Stomach smooth muscle (tissue), 2 donors: ENCODE measurements around the gene CLASRP.

Experiments
- H3K27ac ChIP-seq: one replicate; pipeline ENCODE4 v1.7.0; 2013; ENCODE audit warnings: mild to moderate bottlenecking, low read length, inconsistent platforms
- H3K27me3 ChIP-seq, 2 donors: one replicate each; pipeline ENCODE4 v1.7.0; 2013; ENCODE audit warnings: low read length in 2 of 2; ENCODE audit not compliant: insufficient read depth in 2 of 2, control insufficient read depth in 1 of 2
- H3K36me3 ChIP-seq, 2 donors: one replicate each; pipeline ENCODE4 v1.7.0; 2013; ENCODE audit warnings: low read length in 2 of 2; ENCODE audit not compliant: control insufficient read depth in 2 of 2, insufficient read depth in 2 of 2
- H3K4me1 ChIP-seq: one replicate; pipeline ENCODE4 v1.7.0; 2013; ENCODE audit warnings: low read length; ENCODE audit not compliant: control insufficient read depth, insufficient read depth
- H3K4me3 ChIP-seq, 2 donors: one replicate each; pipeline ENCODE4 v1.7.0; 2013; ENCODE audit warnings: low read length in 2 of 2
- H3K9ac ChIP-seq, 2 donors: one replicate each; pipeline ENCODE4 v1.7.0; 2013; ENCODE audit warnings: low read length in 2 of 2, mild to moderate bottlenecking in 1 of 2
- H3K9me3 ChIP-seq, 2 donors: one replicate each; pipeline ENCODE4 v1.7.0; 2013; ENCODE audit warnings: low read length in 2 of 2; ENCODE audit not compliant: control insufficient read depth in 2 of 2
- donor health status: healthy.
- donor health status: Pancreatic carcinoma.

Gene CLASRP

DNA sequence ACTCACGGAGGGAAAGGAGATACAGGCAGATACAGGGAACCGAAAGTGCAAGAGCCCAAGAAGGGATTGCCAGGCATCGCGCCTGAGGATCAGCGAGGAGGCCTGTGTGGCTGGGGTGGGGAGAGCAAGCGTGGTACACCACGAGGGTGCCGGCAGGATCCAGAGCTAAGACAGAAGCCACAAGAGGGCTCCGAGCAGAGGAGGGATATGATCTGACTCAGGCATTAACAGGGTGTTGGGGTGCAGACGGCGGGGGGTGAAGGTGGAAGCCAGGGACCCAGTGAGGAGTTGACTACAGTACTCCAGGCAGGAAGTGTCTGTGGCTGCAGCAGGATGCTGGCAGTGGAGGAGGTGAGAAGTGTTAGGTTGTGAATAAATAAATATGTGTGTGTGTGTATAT lies 48.7 kb downstream of the CLASRP start:
- Histone ChIP-seq H3K9me3 (no peaks in the 10 kb centered on the region), H3K4me1 (peaks cover 8% of the 10 kb centered on the region), H3K27ac (no peak overlapping the region), H3K36me3 (peaks cover 7 to 9% of the 10 kb centered on the region in 2 donors), H3K9ac (no peak overlapping the region), H3K4me3 (no peak overlapping the region), H3K27me3 (no peaks in the 10 kb centered on the region)

DNA sequence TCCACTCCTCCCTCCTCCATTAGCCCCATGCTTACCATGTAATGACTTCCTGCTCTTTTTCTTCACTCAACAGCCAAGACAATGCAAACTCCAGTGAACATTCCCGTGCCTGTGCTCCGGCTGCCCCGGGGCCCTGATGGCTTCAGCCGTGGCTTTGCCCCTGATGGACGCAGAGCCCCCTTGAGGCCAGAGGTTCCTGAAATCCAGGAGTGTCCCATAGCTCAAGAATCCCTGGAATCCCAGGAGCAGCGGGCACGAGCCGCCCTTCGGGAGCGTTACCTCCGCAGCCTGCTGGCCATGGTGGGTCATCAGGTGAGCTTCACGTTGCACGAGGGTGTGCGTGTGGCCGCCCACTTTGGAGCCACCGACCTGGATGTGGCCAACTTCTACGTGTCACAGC lies 51.2 kb downstream of the CLASRP start:
- H3K36me3 ChIP-seq = peaks cover 7 to 8% of the 10 kb centered on the region in 2 donors
- H3K4me3 ChIP-seq = no peak overlapping the region
- H3K9me3 ChIP-seq = no peaks in the 10 kb centered on the region
- no peak overlapping the region for H3K9ac ChIP-seq
- no peak overlapping the region for H3K27ac ChIP-seq
- no peaks in the 10 kb centered on the region for H3K27me3 ChIP-seq
- H3K4me1 ChIP-seq = peaks cover 24% of the 10 kb centered on the region

DNA sequence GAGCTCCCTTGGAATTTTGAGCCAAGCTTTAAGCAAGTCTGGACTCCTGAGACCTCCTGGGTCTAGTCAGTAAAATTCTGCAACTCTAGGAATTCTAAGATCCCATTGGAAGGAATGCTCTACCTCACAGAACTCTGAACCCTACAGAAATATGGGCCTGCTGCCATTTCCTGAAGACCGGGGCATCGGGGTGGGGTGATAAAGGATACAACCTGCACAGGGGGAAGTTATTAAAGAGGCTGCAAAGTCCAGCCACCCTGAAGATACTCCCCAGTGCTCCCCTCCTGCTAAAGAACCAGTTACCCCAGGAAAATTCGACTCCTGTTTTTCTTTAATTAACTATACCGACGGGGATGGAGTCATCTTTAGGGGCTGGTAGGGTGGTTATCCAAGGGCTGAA lies 51.8 kb downstream of the CLASRP start:
- H3K27me3 ChIP-seq = no peaks in the 10 kb centered on the region
- H3K36me3 ChIP-seq = peaks cover 3 to 7% of the 10 kb centered on the region in 2 donors
- no peaks in the 10 kb centered on the region for H3K9me3 ChIP-seq
- H3K4me3 ChIP-seq = peak overlapping the region; percentile 88 to 93
- H3K4me1 ChIP-seq = peaks cover 30% of the 10 kb centered on the region
- H3K9ac ChIP-seq = peak overlapping the region in 1 of 2 donors; percentile 76
- H3K27ac ChIP-seq = peak overlapping the region; percentile 89

DNA sequence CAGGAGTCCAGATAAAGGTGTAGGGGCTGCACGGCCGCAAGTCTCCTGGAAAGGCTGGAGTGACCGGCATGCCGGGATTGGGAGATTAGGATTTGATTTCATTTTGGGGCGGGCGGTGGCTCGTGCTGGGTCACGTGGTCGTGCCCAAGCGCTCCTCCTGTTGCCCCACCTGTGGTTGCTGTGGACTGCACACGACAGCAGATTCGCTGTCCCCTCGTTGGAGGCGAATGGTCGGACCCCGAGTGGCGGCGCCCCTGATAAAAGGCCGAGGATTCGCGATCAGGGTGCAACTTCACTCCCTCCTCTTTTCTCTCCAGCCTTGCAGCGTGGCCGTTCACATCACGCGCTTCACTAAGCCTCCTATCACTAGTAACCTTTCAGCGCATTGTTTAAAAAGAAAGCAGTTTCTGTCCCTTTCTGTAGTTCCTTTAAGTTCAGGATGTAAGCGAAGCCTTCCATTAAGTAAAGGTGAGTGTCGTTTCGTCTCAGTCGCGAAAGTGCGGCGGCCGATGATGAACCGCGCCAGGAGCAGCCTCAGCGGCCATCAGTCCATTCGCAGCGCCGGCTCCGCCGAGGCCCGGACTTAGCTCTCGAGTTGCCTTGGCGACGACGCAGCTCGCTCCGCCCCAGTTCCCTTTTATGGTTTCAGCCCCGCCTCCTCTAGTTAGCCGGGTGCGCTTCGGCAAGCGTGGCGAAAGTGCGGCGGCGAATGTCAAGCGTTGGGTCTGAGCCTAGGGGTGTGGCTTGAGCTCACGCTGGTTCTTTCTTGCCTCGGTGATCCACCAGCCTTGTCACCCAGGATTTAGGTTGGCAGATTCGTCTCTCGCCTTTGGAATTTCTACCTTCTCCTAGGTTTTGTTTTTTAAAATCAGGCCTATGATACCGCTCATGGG lies 52.4 kb downstream of the CLASRP start:
- H3K27me3 ChIP-seq = no peaks in the 10 kb centered on the region
- peak overlapping the region; percentile 88 to 93 for H3K4me3 ChIP-seq
- H3K4me1 ChIP-seq = peaks cover 35% of the 10 kb centered on the region
- peak overlapping the region; percentile 89 for H3K27ac ChIP-seq
- H3K36me3 ChIP-seq = peaks cover 3 to 5% of the 10 kb centered on the region in 2 donors
- H3K9me3 ChIP-seq = no peaks in the 10 kb centered on the region
- peak overlapping the region; percentile 76 to 80 for H3K9ac ChIP-seq

DNA sequence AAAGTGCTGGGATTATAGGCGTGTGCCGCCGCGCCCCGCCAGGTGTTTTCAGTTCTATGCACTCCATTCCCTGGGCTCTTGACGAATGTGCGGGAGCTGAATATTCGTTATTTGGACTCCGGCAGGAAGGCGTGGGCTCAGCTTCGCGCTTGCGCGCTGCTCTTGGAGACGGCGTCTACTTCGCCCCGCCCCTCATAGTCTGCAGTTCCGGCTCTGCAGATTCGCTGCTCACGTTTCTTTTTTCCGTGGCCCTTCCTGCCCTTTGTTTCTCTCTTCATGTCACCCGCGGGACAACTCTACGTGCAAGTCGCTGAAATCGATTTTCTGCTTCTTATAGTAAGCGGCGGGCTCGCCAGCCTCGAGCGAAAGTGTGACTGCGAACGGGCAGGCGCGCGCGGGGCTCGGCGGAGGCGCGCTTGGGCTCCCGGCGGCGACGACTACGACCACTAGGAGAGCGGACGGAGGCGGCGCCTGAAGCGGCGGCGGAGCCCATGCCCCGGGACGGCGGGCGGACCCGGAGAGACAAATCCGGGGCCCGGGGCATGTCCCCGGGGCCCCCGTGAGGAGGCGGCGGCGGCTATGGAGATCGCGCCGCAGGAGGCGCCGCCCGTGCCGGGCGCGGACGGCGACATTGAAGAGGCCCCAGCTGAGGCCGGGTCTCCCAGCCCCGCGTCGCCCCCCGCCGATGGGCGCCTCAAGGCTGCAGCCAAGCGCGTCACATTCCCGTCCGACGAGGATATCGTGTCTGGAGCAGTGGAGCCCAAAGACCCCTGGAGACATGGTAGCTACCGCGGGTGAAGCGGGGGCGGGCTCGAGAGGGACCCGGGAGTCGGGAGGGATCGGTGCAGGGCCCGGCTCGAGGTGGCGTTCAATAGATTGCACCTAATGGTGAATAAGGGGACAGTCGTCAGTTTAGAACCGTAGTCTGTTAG lies 54.2 kb downstream of the CLASRP start, which contains the start of gene PPP1R37:
Gene PPP1R37, plus strand, starts transcription at position 433 of the 932 bp plus-strand sequence. Its CDS starts 147 bp downstream, at position 580.
- Histone ChIP-seq H3K9ac (peak within 1 kb of the TSS; percentile 72 to 92), H3K4me1 (peaks cover 52% of the 10 kb centered on the region), H3K27ac (peak within 1 kb of the TSS; percentile 89)

DNA sequence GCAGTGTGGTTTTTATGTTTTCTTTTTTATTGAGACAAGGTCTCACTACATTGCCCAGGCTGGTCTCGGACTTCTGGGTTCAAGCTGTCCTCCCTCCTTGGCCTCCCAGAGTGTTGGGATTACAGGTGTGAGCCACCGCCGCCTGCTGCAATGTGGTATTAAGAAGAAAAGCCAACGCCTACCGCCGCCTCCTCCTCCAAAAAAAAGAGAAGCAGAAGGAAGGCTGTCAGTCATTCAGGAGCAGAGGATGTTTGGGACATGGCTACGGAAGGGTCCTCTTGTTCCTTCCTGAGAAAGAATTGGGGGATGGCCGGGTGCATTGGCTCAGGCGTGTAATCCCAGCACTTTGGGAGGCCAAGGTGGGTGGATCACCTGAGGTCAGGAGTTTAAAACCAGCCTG lies 55.3 kb downstream of the CLASRP start:
- no peaks in the 10 kb centered on the region for H3K27me3 ChIP-seq
- H3K9me3 ChIP-seq = no peaks in the 10 kb centered on the region
- H3K9ac ChIP-seq = peak overlapping the region; percentile 72 to 92
- H3K4me3 ChIP-seq = peak overlapping the region; percentile 73 to 93
- no peak overlapping the region for H3K27ac ChIP-seq
- H3K4me1 ChIP-seq = peaks cover 63% of the 10 kb centered on the region
- H3K36me3 ChIP-seq = peaks cover 2 to 3% of the 10 kb centered on the region in 2 donors

More for the DNA sequence above, 54.2 kb downstream of the CLASRP start, which contains the start of gene PPP1R37:
- Histone ChIP-seq H3K36me3 (peaks cover 2 to 3% of the 10 kb centered on the region in 2 donors), H3K4me3 (peak within 1 kb of the TSS; percentile 73 to 93), H3K9me3 (no peaks in the 10 kb centered on the region), H3K27me3 (no peaks in the 10 kb centered on the region)

DNA sequence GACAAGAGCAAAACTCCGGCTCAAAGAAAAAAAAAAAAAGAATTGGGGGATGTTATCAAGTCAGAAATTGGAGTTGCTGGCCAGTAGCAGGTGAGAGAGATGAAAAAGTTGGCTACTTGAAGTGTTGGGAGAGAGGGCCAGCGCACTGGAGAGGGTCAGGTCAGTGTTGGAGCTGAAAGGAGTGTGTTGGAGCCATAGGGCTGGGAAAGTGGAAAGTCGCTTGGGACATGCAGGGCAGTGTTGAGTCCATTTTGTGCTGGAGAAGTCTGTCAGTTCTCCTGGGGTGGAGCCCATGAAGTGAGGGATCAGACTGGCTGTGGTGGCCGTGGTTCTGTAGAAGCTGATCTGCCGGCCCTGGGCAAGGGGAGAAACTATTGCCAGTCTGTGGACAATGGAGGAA lies 55.9 kb downstream of the CLASRP start:
- H3K4me1 ChIP-seq = peaks cover 67% of the 10 kb centered on the region
- H3K9me3 ChIP-seq = no peaks in the 10 kb centered on the region
- H3K27ac ChIP-seq = no peak overlapping the region
- no peaks in the 10 kb centered on the region for H3K27me3 ChIP-seq
- peaks cover 2 to 3% of the 10 kb centered on the region in 2 donors for H3K36me3 ChIP-seq
- peak overlapping the region in 1 of 2 donors; percentile 93 for H3K4me3 ChIP-seq
- peak overlapping the region; percentile 51 to 72 for H3K9ac ChIP-seq

DNA sequence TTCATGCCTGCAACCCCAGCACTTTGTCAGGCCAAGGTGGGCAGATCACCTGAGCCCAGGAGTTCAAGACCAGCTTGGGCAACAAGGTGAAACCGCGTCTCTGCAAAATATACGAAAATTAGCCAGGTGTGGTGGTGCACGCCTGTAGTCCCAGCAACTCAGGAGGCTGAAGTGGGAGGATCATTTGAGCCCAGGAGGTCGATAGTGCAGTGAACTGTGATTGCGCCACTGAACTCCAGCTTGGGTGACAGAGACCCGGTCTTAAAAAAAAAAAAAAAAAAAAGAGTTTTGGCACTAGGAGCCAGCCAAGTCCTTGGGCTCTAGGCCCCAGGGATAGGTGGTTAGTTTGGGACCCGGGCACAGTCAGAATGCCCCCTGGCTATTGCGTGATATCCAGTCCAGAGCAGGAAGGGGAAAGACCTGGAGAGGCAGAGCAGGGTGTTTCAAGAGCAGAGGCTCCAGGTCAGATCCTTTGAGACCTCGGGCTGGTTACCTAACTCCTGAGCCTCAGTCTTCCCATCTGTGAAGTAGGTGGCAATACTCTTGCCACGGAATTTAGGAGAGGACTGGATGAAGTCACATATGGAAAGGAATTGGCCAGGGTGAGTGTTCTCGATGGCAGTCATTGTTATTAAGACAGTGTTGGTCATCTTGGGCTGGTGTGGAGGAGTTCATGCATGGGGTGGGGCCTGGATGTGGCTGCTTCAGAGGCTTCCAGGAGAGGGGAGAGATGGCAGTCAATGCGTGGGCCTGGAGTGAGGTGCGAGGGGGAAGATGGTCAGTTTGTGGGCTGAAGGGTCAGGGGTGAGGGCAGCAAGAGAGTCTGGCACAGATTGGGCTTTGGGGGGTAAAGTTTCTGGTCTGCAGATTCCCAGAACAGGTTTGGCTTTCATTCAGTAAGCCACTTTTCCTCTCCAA lies 56.9 kb downstream of the CLASRP start:
- Histone ChIP-seq H3K4me1 (peaks cover 75% of the 10 kb centered on the region), H3K36me3 (no peaks in the 10 kb centered on the region), H3K9ac (peak overlapping the region in 1 of 2 donors; percentile 42), H3K4me3 (no peak overlapping the region), H3K27me3 (no peaks in the 10 kb centered on the region), H3K27ac (no peak overlapping the region), H3K9me3 (no peaks in the 10 kb centered on the region)

DNA sequence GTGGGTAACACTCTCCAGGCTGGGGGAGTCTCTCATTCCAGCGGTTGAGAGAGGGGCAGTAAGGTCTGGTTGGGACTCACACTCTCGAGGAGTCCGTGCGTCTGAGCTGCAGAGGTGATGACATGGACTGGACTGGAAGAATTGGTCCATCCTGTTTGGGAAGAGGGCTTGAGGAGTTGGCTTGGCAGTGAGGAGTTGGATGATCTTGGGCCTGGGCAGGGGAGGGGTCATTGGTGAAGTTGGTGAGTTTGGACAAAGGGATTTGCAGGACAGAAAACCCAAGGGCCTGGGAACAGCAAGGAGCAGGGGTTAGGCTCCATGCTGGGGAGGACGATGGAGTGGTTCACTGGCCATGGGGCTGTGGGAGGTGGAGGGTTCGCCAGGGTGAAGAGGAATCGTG lies 57.9 kb downstream of the CLASRP start:
- peak overlapping the region in 1 of 2 donors; percentile 21 for H3K9ac ChIP-seq
- H3K27ac ChIP-seq = no peak overlapping the region
- H3K9me3 ChIP-seq = no peaks in the 10 kb centered on the region
- H3K27me3 ChIP-seq = no peaks in the 10 kb centered on the region
- no peak overlapping the region for H3K4me3 ChIP-seq
- H3K4me1 ChIP-seq = peaks cover 73% of the 10 kb centered on the region
- H3K36me3 ChIP-seq = no peaks in the 10 kb centered on the region

DNA sequence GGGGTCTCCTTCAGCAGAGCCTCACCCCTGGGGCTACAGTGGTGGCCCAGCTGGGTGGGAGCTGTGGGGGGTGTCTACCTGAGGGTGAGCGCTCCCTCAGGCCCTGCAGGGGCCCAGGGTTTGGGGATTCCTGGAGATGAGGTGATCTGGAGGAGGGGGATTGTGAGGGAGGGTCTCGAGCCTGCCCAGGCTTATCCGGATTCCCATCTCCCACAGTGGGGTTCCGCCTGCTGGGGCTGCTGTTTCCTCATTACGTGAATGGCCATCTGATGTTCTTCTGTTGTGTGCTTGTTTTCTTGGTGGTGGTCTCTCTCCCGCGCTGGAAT lies 58.6 kb downstream of the CLASRP start:
- Histone ChIP-seq H3K36me3 (no peaks in the 10 kb centered on the region), H3K27me3 (no peaks in the 10 kb centered on the region), H3K9me3 (no peaks in the 10 kb centered on the region), H3K4me1 (peaks cover 73% of the 10 kb centered on the region), H3K27ac (no peak overlapping the region), H3K9ac (peak overlapping the region in 1 of 2 donors; percentile 42), H3K4me3 (no peak overlapping the region)
